GM12878 (cell line): ENCODE data around the gene ELP4. TPM values are rescaled to one million over a fixed set of nuclear protein-coding genes. Genes with fewer than 3 reads are reported as not detected.

Source experiments
- ATAC-seq: fragments of 200-7000 bp; cut with Tn5 transposase; 3 replicates; pipeline ENCODE4 v1.9.1; 2020; ENCODE audit warnings: mild to moderate bottlenecking, moderate library complexity
- BruUV-seq: library from RNA; stranded (reverse); fragments of 400-500 nt; replicated peaks from 2 replicates; lab custom pipeline; 2021; lab: Mats Ljungman, UMichigan
- CTCF ChIA-PET: fragments of 300-600 bp; sonication (Branson Sonifier 250); formaldehyde crosslinking; extraction: SDS; loops from one replicate; lab custom pipeline; 2021; ENCODE audit warnings: inconsistent platforms; lab: Yijun Ruan, JAX
- POLR2A ChIA-PET: fragments of 350-600 bp; formaldehyde crosslinking; extraction: SDS; loops from one replicate; lab custom pipeline; 2021; ENCODE audit warnings: inconsistent platforms; lab: Charles Lee
- RAD21 ChIA-PET: fragments of 300-600 bp; sonication (Branson Sonifier 250); formaldehyde crosslinking; loops from one replicate; lab custom pipeline; 2023; ENCODE audit warnings: antibody characterized with exemption; ENCODE audit not compliant: unreplicated experiment; lab: Charles Lee
- SMC1A ChIA-PET: fragments of 300-600 bp; sonication (Branson Sonifier 250); formaldehyde crosslinking; loops from one replicate; lab custom pipeline; 2023; ENCODE audit not compliant: unreplicated experiment, uncharacterized antibody; lab: Charles Lee
- DNase-seq: peaks from one replicate; pipeline ENCODE4 v3.0.0-alpha.2; 2011; ENCODE audit warnings: low read depth, low spot score
- FAIRE-seq: peaks from 3 replicates; lab custom pipeline; 2011; peaks lifted over from hg19 to GRCh38; lab: Jason Lieb, UNC
- H2AFZ ChIP-seq: 2 replicates; pipeline ENCODE4 v1.6.0; 2011; ENCODE audit warnings: low read depth, low read length, control low read depth; ENCODE audit not compliant: control insufficient read depth
- H3K27ac ChIP-seq: 2 replicates; pipeline ENCODE4 v1.5.1; 2011; ENCODE audit warnings: control low read depth; ENCODE audit not compliant: control insufficient read depth, insufficient read depth
- H3K27me3 ChIP-seq, 2 experiments: replicated peaks in 1 of 2; 2 replicates each; pipeline versions ENCODE4 v1.6.0 to v1.6.1; 2011; ENCODE audit warnings: low read length in 1 of 2; ENCODE audit not compliant: control insufficient read depth in 2 of 2, insufficient read depth in 2 of 2
- H3K36me3 ChIP-seq, 2 experiments: 2 replicates each; pipeline ENCODE4 v1.5.1; 2011; ENCODE audit warnings: low read length in 1 of 2; ENCODE audit not compliant: control insufficient read depth in 2 of 2, insufficient read depth in 2 of 2
- H3K4me1 ChIP-seq: 2 replicates; pipeline ENCODE4 v1.6.1; 2011; ENCODE audit warnings: mild to moderate bottlenecking, low read length, moderate library complexity, mixed read lengths; ENCODE audit not compliant: control insufficient read depth, insufficient read depth
- H3K4me2 ChIP-seq: 2 replicates; pipeline ENCODE4 v1.6.0; 2011; ENCODE audit warnings: control low read depth; ENCODE audit not compliant: control insufficient read depth, insufficient read depth
- H3K4me3 ChIP-seq: fragments of 200-600 bp; sonication (generic); 2 replicates; pipeline ENCODE4 v1.5.1; 2016
- H3K79me2 ChIP-seq: 2 replicates; pipeline ENCODE4 v1.6.0; 2011; ENCODE audit warnings: low read length; ENCODE audit not compliant: control insufficient read depth, insufficient read depth
- H3K9ac ChIP-seq: 2 replicates; pipeline ENCODE4 v1.8.0; 2011; ENCODE audit warnings: low read length, control low read depth, mixed read lengths; ENCODE audit not compliant: control insufficient read depth, insufficient read depth
- H3K9me3 ChIP-seq: replicated peaks from 3 replicates; pipeline ENCODE4 v1.5.1; 2011; ENCODE audit warnings: mild to moderate bottlenecking, low read length; ENCODE audit not compliant: control insufficient read depth, insufficient read depth
- H4K20me1 ChIP-seq: 2 replicates; pipeline ENCODE4 v1.6.0; 2011; ENCODE audit not compliant: control insufficient read depth, insufficient read depth
- CEBPZ ChIP-seq: fragments of 150-350 bp; IDR thresholded peaks from 2 replicates; pipeline ENCODE4 v1.6.1; 2016; ENCODE audit warnings: low read depth, low read length
- MEF2A ChIP-seq: IDR thresholded peaks from 2 replicates; pipeline ENCODE4 v1.6.1; 2011; ENCODE audit warnings: low read depth, mild to moderate bottlenecking, low read length, moderate library complexity; ENCODE audit not compliant: insufficient read depth
- POLR2AphosphoS2 ChIP-seq: IDR thresholded peaks from 2 replicates; pipeline ENCODE4 v1.6.1; 2011; ENCODE audit warnings: low read depth, mild to moderate bottlenecking, low read length, improper control_type of control experiment, moderate library complexity
- RB1 ChIP-seq: fragments of 450-650 bp; formaldehyde crosslinking; IDR thresholded peaks from 2 replicates; pipeline ENCODE4 v1.6.1; 2017; ENCODE audit warnings: mild to moderate bottlenecking, borderline replicate concordance
- USF2 ChIP-seq: IDR thresholded peaks from 2 replicates; pipeline ENCODE4 v1.6.1; 2011; ENCODE audit warnings: low read depth, low read length, improper control_type of control experiment, borderline replicate concordance
- YBX1 ChIP-seq: fragments of 450-650 bp; IDR thresholded peaks from 2 replicates; pipeline ENCODE4 v1.6.1; 2016; ENCODE audit warnings: antibody characterized with exemption
- YY1 ChIP-seq: IDR thresholded peaks from 2 replicates; pipeline ENCODE4 v1.6.1; 2011; ENCODE audit warnings: low read depth, mild to moderate bottlenecking, low read length
- ZBED1 ChIP-seq: IDR thresholded peaks from 2 replicates; pipeline ENCODE4 v1.6.1; 2016; ENCODE audit warnings: borderline replicate concordance
- WGBS: methylation state at CpG from one replicate; pipeline ENCODE4 v1.1.6; 2016; ENCODE audit warnings: low lambda C conversion rate; ENCODE audit not compliant: insufficient replicate concordance, insufficient coverage; ENCODE audit errors: missing lambda C conversion rate; 5-methylcytosine and 5-hydroxymethylcytosine counted together
- in situ Hi-C: fragments of 300-500 bp; cut with MboI; formaldehyde crosslinking; loops from 9 replicates; pipeline ENCODE4 v1.14.3; 2018; ENCODE audit warnings: mixed read lengths
- intact Hi-C: fragments of 100-400 bp; cut with micrococcal nuclease; formaldehyde crosslinking; loops from one replicate; pipeline ENCODE4 v1.14.2; 2022; ENCODE audit not compliant: unreplicated experiment
- polyA plus RNA-seq, 11 experiments: library from polyadenylated mRNA; depleted of rRNA in 4 of 11; unstranded in 6 of 11; stranded (reverse) in 5 of 11; fragments of >200 nt; fragmentation: Nextera tagmentation in 4 of 11; fragmentation: Illumina TruSeq in 1 of 11; extraction: Ambion mirVana in 4 of 11; extraction: Trizol in 1 of 11; gene quantifications; 1 replicate in 1 of 11; 2 replicates in 10 of 11; pipeline versions ENCODE4 v1.2.1 to v1.2.3, GENCODE V29; 2011 to 2016; ENCODE audit warnings: inconsistent platforms in 2 of 11, missing spikeins in 2 of 11, low read depth in 1 of 11
- total RNA-seq, 4 experiments: library from RNA; depleted of rRNA in 3 of 4; stranded (reverse); fragments of >200 nt in 3 of 4; fragmentation: Illumina TruSeq in 1 of 4; extraction: Trizol in 1 of 4; gene quantifications; 2 replicates each; pipeline versions ENCODE4 v1.2.1 to v1.2.3, GENCODE V29; 2013 to 2021

The ELP4 gene
- total and polyA plus RNA-seq, 10 of the 15 experiments (the other 5 are each of a cell fraction or from before 2014, with no cell fraction given), result 17.7 to 36.1 (median 27.0) TPM

GRCh38 chr11:31821766-31822165, 312.2 kb downstream of the ELP4 start:
- intact Hi-C loops, result no loop called here
- ATAC-seq, result no peak
- BruUV-seq, result no TSS peak

More at GRCh38 chr11:31821766-31822165, 312.2 kb downstream of the ELP4 start:
- H3K27me3 ChIP-seq, result peaks cover 23 to 41% of the 10 kb centered on the region in 2 experiments
- H3K4me3 ChIP-seq, result no peak overlapping the region
- H3K9me3 ChIP-seq, result no peaks in the 10 kb centered on the region; the same call in 2 of the 3 replicates
- H3K36me3 ChIP-seq, result no peaks in the 10 kb centered on the region
- ChIA-PET RAD21 (no interaction called here), CTCF (interaction anchor here (1.2 kb wide), 1 partner anchor 354 kb away, joined by 3 read pairs; no protein-coding TSS in a partner anchor), POLR2A (no interaction called here), SMC1A (interaction anchor here (1.0 kb wide), 1 partner anchor 14 kb away, joined by 3 read pairs; no protein-coding TSS in a partner anchor)
- no peak overlapping the region for H3K27ac ChIP-seq
- no peak overlapping the region for H3K4me2 ChIP-seq
- in situ Hi-C loops, result no loop called here
- DNase-seq (no peak), FAIRE-seq (no peak)
- 2% methylated on average over 8 of the region's 8 CpGs for WGBS
- TF ChIP-seq YY1 (no peak), USF2 (no peak), YBX1 (no peak), RB1 (no peak), ZBED1 (no peak), POLR2AphosphoS2 (no peak), CEBPZ (no peak), MEF2A (no peak)
- no peak overlapping the region for H3K9ac ChIP-seq
- H4K20me1 ChIP-seq, result peaks cover 3% of the 10 kb centered on the region; the same call in 1 of the 2 replicates
- H3K4me1 ChIP-seq, result no peaks in the 10 kb centered on the region
- H3K79me2 ChIP-seq, result no peaks in the 10 kb centered on the region
- no peak overlapping the region for H2AFZ ChIP-seq
